Middle frontal gyrus (tissue), 1 donor: Measurements from ENCODE around the gene PDE4A.
A peak's percentile ranks its signal among the peaks of the same experiment; 100 is the strongest.
"Not testable (repeated sequence)": the region's sequence is repeated elsewhere in the genome, so short reads cannot be mapped to it uniquely, and the experiment has no call there.

Experiments used
- DNase-seq: peaks from one replicate; pipeline ENCODE4 v3.0.0-alpha.2; 2015; ENCODE audit warnings: low spot score; ENCODE audit errors: extremely low spot score

Gene PDE4A

DNA sequence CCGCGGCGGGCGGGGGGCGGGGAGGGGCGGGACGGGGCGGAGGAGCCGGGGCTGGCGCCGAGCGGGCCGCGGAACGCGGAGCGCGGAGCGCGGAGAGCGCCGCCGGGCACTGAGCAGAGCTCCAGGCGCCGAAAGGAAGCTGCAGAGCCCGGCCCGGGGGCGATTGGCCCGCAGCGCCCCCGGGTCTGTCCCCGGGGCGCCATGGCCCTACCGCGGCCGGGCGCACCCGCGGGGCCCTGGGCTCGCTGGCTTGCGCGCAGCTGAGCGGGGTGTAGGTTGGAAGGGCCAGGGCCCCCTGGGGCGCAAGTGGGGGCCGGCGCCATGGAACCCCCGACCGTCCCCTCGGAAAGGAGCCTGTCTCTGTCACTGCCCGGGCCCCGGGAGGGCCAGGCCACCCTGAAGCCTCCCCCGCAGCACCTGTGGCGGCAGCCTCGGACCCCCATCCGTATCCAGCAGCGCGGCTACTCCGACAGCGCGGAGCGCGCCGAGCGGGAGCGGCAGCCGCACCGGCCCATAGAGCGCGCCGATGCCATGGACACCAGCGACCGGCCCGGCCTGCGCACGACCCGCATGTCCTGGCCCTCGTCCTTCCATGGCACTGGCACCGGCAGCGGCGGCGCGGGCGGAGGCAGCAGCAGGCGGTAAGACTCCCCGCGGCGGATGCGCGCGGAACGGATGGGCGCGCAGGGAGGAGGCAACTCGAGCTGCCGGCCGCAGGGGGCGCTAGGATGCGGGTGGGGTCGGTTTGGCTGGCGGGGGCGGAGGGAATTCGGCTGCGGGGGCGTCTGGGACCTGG is at the start of gene PDE4A:
Gene PDE4A, plus strand, starts transcription at position 95 of the 796 bp plus-strand sequence. Its CDS starts 227 bp downstream, at position 322.
- no peak for DNase-seq

DNA sequence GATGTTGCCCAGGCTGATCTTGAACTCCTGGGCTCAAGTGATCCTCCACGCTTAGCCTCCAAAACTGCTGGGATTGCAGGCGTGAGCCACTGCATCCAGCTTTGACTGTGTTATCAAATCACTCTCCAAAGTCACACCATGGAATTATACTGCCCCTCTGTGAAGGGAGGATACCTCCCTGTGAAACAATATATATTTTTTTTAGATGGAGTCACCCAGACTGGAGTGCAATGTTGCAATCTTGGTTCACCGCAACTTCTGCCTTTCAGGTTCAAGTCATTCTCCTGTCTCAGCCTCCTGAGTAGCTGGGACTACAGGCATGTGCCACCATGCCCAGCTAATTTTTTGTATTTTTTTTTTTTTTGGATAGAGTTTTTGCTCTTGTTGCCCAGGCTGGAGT is 47.6 kb upstream of the PDE4A start:
- no peak for DNase-seq

DNA sequence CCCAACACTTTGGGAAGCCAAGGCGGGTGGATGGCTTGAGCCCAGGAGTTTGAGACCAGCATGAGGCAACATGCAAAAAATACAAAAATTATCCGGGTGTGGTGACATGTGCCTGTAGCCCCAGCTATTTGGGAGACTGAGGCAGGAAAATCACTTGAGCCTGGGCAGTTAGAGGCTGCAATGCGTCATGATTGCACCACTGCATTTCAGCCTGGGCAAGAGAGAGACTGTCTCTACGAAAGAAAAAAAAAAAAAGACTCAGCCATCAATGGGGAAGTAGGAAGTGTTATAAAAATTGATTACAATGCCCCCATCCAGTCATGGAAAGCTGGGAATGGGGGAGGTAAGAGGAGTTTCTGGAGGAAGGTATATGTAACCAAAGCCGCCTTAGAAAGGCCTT is 45.4 kb upstream of the PDE4A start:
- no peak for DNase-seq

DNA sequence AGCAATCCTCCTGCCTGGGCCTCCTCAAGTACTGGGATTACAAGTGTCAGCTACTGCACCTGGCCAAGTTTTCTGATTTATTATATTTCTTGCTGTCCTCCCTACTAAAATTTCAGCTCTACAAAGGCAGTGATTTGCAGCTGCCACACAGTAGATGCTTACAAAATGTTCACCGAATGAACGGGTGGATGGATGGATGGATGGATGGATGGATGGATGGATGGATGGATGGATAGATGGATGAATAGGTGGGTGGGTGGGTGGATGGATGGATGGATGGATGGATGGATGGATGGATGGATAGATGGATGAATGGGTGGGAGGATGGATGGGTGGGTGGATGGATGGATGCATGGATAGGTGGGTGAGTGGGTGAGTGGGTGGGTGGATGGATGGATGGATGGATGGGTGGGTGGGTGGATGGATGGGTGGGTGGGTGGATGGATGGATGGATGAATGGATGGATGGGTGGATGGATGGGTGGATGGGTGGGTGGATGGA is 43.1 kb upstream of the PDE4A start:
- not testable (repeated sequence) for DNase-seq

DNA sequence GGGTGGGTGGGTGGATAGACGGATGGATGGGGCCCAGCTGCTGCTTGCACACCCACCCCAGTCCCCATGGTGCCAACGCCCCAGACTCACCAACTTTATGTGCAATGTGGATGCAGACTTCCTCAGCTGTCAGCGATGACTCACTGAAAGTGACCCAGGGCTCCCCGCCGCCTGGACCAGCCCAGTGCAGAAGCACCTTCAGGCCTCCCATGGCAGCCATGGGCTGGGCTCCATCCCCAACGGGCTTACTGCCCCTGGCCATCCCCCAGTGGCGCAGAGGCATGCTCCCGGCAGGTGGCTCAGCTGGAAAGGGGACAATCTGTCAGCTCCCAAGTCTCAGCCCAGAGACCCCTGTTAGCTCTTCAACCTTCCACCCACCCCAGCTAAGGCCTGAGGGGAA is 42.2 kb upstream of the PDE4A start:
- no peak for DNase-seq

DNA sequence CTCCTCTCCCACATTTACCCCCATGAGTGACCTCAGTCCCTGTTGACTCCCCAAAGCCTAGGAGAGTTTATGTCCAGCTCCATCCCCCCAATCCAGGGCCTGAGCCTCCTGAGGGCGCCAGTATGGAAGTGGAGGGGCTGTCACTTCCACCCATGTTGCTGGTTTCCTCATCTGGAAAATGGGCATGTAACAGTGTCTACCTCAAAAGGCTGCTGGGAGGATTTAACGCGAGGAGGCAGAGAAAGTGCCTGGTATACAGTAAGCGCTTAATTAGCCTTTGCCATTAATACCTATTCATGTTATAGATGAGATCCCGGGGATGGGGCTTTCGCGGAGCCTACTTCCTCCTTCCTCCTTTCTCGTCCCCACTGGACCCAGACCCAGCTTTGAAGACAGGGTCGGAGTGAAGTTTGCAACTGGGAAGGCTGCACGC is 40.4 kb upstream of the PDE4A start:
- no peak for DNase-seq

DNA sequence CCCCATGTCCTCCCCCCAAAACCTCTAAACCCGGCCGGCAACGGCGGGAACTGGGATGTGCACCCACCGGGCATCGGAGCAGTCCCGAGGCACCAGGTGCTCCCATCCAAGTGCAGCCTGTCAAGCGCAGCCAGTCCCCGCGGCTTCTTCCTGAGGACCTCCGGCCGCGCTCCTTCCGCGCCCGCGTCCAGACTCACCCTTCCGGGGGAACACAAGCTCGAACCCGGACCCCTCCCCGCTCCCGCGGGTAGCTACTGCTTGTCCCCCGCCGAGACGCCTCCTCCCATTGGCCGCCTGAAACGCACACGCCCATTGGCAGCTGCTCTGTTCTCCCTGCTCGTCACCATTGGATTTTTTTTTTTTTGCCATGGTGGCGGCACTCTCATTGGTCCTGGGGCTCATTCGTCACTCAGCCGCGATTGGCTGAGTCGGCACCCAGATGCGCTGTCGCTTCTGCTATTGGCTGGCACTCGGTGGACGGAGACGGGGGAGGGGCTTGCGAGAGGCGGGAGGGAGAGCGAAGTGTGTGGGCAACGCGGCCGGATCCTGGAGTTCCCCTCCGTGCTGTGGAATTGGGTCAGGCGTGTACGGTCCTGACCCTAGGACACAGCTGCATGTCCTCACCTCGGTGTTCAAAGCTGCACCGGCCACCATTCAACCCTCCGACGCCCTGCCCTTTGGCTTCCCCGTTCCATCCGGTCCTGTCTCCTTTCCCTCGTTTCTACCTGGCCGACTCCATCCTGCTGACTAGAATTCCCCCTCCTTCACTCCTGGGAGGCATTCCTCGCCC is 39.8 kb upstream of the PDE4A start, which contains the start of gene TYK2:
Gene TYK2, minus strand, starts transcription at position 260 of the 790 bp plus-strand sequence. CDS start 2,166 bp downstream, outside the sequence.
- DNase-seq = peak; percentile 96

DNA sequence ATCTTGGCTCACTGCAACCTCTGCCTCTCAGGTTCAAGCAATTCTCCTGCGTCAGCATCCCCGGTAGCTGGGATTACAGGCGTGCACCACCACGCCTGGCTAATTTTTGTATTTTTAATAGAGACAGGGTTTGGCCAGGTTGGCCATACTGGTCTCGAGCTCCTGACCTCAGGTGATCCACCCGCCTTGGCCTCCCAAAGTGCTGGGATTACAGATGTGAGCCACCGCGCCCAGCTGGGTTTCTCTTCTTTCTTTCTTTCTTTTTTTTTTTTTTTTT is 37.2 kb upstream of the PDE4A start:
- not testable (repeated sequence) for DNase-seq

DNA sequence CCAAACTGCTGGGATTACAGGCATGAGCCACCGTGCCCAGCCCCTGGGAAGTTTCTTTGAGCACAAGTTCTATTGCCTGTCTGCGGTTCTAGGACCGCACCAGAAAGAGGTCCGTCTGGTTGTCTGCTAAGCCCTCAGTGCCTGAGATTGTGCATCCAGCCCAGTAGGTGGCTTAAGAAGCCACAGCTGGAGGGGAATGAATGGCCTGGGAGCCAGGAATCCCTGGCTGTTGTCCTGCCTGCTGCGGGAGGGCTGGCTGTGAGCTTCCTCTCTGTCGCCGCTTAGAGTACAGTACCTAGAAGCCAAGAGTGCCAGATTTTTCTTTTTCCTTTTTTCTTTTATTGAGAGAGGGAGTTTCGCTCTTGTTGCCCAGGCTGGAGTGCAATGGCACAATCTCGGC is 35.8 kb upstream of the PDE4A start:
- no peak for DNase-seq

DNA sequence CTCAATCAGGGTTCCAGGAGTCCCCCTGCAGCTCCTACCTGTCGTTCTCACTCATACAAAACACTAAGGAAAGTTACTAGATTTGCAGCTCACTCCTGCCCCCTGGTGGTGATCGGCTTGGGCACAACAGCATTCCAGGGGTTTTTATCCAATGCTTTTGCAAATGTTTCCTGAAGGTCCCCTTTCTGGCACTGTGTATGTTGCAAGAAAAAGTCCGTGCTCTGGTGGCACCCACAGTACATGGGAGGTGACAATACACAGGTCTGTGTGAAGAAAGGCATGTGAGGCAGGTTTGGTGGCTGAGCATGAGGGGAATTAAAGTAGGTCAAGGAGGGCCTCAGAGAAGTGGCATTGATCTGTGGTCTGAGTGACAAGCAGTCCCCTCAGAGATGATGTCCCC is 31.4 kb upstream of the PDE4A start:
- peak; percentile 71 for DNase-seq

DNA sequence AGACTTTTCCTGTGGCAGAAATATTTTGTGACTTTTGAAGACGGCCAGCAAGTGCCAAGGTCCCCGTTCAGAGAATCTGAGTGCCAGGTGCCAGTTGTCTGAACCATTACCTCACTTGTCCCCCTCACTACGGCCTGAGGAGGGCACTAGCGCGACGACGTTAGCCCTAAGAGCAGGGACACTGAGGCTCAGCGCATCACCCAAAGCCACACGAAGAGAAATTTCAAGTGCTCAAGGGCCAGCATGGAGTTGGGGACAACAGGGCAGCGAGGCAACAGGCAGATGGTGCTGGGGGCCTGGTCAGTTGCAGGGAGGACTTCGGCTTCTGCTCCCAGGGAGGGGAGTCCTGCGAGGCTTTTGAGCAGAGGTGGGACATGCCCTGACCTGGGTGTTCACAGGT is 30.5 kb upstream of the PDE4A start:
- no peak for DNase-seq

DNA sequence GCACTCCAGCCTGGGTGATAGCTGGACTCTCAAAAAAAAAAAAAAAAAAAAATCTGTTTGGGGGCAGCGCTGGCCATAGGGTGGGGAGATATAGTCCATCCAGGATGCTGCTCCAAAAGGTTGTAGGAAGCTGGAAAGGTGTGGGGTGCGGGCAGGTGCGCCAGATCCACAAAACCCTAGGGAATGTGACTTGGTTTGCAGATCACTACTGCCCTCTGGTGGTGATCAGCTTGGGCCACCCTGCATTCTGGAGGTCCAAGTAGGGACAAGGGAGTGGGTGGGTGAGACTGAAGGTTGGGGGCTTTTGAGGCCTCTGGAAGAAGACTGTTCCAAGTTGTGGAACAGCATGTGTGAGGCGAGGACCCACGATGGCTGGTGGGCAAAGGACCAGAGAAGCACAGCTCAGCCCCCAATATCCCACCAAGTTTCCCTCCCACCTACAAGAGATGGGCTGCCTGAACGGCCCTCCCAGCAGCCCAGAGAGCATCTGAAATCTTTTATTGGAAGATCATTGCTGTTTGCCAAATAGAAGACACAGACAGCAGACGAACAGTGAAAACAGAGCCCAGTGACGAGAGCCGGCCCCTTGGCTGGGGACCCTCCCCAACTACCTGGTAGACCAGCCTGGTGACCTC is 29.6 kb upstream of the PDE4A start:
- no peak for DNase-seq

DNA sequence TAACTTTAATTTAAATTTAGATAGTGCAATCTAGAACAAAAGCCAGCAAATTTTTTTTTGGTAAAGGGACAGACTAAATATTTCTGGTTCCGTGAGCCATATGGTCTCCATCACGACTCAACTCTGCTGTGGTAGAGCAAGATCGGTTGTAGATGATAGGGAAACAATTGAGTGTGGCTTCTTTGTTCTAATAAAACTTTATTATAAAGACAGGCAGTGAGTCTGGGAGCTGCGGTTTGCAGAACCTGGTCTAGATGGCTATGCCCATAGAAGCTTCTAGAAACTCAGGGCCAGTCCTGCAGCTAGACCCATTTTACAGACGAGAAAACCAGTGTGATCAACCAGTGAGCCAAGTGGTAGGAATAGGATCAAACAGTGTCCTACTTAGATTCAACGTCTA is 28.2 kb upstream of the PDE4A start:
- no peak for DNase-seq

DNA sequence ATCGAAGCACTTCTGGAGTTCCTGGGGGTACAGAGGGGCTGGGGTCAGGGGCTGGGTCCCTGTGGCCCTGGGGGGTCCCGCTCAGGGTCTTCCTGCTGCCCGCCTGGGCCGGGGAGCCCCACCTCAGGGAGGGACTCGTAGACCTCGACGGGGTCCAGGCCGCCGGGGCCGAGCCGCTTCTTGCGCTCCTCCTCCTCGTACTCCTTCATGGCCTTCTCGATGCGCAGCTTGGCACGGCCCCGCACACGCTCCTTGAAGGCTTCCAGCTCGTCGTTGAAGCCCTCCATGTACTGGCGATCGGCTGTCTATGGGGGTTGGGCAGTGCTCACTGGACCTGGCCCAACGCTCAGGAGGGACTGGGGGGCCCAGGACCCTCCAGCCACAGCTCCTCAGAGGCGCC is 27.2 kb upstream of the PDE4A start:
- DNase-seq = no peak

DNA sequence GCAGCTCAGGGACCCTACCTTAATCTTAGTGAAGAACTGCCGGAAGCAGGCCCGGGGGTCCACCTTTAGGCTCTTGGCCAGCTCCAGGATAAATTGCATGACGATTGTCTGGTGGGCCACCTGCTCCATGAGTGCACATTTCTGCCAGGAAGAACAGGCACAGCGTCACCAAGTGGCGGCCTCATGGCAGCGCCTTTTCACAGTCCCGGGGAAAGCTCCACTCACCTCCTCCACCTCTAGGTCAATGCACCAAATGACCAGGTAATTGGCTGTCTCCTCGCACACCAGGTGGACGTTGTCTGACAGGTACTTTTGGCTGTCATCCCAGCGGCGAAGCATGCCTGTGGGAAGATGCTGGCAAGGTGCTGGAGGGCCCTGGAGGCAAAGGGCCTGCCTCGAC is 25.3 kb upstream of the PDE4A start:
- DNase-seq = no peak

DNA sequence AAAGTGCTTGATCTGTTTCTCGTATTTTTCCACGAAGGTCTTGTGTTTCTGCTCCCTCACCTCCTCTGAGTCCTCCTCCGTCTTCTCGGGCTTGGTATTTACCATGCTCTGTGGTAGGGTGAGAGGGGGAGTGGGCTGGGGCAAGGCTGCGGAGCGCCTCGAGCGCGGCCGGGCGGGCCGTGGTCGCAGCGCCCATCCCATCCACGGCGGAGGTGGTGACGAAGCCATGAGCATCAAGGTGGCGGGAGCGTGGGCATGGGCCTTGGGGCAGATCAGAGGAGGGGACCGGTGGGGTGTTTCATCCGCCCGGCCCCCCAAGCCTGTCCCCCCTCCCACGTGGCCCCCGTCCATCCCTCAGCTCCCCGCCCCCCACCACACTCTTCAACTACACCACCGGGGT is 24.9 kb upstream of the PDE4A start:
- no peak for DNase-seq

DNA sequence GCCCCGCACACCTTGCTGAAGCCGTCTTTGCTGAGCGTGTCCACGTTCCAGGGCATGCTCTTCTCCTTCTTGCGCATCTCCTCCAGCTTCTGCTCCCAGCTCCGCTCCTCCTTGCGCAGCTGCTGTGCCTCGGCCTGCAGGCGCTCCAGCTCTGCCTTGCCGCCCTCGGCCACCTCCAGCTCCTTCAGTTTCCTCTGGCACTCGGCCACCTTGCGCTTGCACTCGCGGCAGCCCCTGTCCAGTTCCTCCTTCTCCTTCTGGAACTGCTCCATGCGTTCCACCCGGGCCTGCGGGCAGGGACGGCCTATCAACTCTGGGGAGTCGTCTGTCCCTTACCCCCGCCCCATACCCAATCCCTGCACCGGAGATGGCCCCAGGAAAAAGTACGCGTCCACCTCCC is 24.4 kb upstream of the PDE4A start:
- no peak for DNase-seq

DNA sequence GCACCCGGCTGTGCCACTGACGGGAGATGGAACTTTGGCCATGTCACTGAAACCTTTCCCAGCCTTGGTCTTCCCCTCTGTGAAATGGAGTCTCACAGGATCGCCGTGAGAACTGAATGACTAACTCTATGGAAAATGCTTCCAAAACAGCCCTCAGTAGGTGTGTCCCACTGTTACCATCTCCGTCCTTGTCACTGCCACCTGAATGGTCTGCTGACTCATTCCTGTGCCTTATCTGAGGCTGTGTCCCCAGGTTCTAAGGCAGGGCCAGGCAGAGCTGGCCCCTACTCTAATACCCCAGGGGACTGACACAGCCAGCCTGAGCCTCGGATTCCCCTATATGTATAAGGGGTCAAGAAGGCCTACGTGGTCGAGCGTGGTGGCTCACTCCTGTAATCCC is 21.5 kb upstream of the PDE4A start:
- no peak for DNase-seq

DNA sequence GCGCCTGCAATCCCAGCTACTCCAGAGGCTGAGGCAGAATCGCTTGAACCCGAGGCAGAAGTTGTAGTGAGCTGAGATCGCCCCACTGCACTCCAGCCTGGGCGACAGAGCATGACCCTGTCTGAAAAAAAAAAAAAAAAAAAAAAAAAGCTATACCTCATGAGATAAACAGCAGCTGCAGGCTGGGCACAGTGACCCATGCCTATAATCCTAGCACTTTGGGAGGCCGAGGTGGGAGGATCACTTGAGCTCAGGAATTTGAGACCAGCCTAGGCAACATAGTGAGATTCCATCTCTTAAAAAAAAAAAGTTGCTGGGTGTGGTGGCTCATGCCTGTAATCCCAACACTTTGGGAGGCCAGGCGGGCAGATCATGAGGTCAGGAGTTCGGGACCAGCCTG is 21.0 kb upstream of the PDE4A start:
- not testable (repeated sequence) for DNase-seq

DNA sequence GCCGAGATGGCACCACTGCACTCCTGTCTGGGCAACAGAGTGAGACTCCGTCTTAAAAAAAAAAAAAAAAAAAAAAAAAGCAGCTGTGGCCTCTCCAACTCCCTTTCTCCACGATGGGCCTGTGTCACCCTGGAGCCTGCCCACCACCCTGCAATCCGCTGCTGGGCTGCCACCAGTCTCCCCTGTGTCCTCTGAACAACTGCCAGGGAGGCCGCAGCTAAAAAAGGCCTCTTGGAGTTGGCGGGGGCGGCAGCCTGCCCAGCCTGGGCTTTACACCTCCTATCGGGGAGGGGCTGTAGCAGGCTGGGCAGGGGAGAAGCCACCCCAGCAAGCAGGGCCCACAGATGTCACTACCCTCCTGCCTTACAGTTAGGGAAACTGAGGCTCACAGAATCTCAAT is 20.5 kb upstream of the PDE4A start:
- no peak for DNase-seq

DNA sequence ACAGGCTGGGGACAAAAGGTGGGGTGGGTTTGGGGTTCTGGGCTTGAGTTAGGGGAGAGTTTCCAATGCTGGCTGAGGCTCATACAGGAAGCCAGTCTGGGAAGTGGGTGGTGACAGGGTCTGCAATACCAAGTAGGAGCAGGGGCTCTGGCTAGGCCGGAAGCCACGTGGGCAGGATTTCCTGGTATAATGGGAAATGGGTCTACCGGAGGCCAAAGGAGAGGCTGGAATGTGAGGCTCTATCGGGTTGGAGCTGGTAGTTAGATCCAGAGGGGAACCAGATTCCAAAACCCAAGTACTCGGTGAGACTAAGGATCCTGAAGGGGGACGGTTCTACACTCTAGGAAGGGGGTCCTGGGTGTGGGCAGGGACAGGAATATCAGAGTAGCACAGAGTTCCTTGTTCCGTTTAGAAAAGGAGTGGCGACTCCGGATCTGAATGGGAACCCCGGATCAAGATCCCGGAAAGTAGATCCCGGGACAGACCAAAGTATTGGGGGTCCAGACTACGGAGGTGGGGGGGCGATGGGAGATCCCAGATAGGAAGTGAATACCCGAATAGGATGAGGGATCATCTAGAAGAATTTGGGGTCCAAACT is 17.8 kb upstream of the PDE4A start:
- DNase-seq = no peak
